Neutrophil (primary cell): ENCODE data around the gene ATXN1.
A peak's percentile ranks its signal among the peaks of the same experiment; 100 is the strongest.

Experiments used
- H3K27ac ChIP-seq: fragments of 200-600 bp; sonication (generic); 2 replicates; pipeline ENCODE4 v1.5.1; 2016; ENCODE audit warnings: mild to moderate bottlenecking, moderate library complexity
- H3K27me3 ChIP-seq: fragments of 200-600 bp; sonication (generic); 2 replicates; pipeline ENCODE4 v1.6.0; 2016; ENCODE audit warnings: mild to moderate bottlenecking
- H3K36me3 ChIP-seq: fragments of 200-600 bp; sonication (generic); 2 replicates; pipeline ENCODE4 v1.5.1; 2017
- H3K4me1 ChIP-seq, 2 experiments: fragments of 200-600 bp in 1 of 2; sonication (generic) in 1 of 2; 1 replicate in 1 of 2; 2 replicates in 1 of 2; pipeline versions ENCODE4 v1.5.1 to v1.6.1; 2013 to 2016; ENCODE audit warnings: low read depth in 1 of 2, low read length in 1 of 2, mild to moderate bottlenecking in 1 of 2, moderate library complexity in 1 of 2; ENCODE audit not compliant: control insufficient read depth in 1 of 2, insufficient read depth in 1 of 2
- H3K4me3 ChIP-seq, 2 experiments: fragments of 200-600 bp in 1 of 2; sonication (generic) in 1 of 2; 1 replicate in 1 of 2; 2 replicates in 1 of 2; pipeline ENCODE4 v1.5.1; 2013 to 2016; ENCODE audit warnings: low read depth in 1 of 2, low read length in 1 of 2, mild to moderate bottlenecking in 1 of 2, moderate library complexity in 1 of 2
- H3K9me3 ChIP-seq: fragments of 200-600 bp; sonication (generic); 2 replicates; pipeline ENCODE4 v1.5.1; 2016
- CTCF ChIP-seq: fragments of 200-600 bp; sonication (generic); IDR thresholded peaks from 2 replicates; pipeline ENCODE4 v1.5.1; 2016; ENCODE audit warnings: antibody characterized with exemption

ATXN1 gene

GRCh38 chr6:16349544-16349943 is 411.7 kb downstream of the ATXN1 start:
- no peaks in the 10 kb centered on the region for H3K4me1 ChIP-seq
- no peak overlapping the region for H3K4me3 ChIP-seq
- no peak overlapping the region for H3K27ac ChIP-seq
- no peak for TF ChIP-seq CTCF
- no peaks in the 10 kb centered on the region for H3K36me3 ChIP-seq
- no peaks in the 10 kb centered on the region for H3K9me3 ChIP-seq
- no peaks in the 10 kb centered on the region for H3K27me3 ChIP-seq

GRCh38 chr6:16346831-16347230 is 414.4 kb downstream of the ATXN1 start:
- H3K4me1 ChIP-seq = peaks cover 7 to 16% of the 10 kb centered on the region in 2 experiments
- H3K36me3 ChIP-seq = no peaks in the 10 kb centered on the region
- no peaks in the 10 kb centered on the region for H3K9me3 ChIP-seq
- H3K27me3 ChIP-seq = no peaks in the 10 kb centered on the region
- H3K27ac ChIP-seq = no peak overlapping the region
- TF ChIP-seq CTCF = no peak
- H3K4me3 ChIP-seq = no peak overlapping the region

- Histone ChIP-seq H3K4me3 (no peak overlapping the region), H3K9me3 (no peaks in the 10 kb centered on the region), H3K27ac (peak overlapping the region; percentile 36), H3K36me3 (no peaks in the 10 kb centered on the region), H3K27me3 (no peaks in the 10 kb centered on the region), H3K4me1 (peaks cover 7 to 17% of the 10 kb centered on the region in 2 experiments)
- no peak for TF ChIP-seq CTCF
Observed at GRCh38 chr6:16345449-16346330, 415.6 kb downstream of the ATXN1 start.

GRCh38 chr6:16344756-16345155 is 416.5 kb downstream of the ATXN1 start:
- no peak for TF ChIP-seq CTCF
- no peaks in the 10 kb centered on the region for H3K27me3 ChIP-seq
- H3K27ac ChIP-seq = peak overlapping the region; percentile 36

GRCh38 chr6:16343593-16343992 is 417.7 kb downstream of the ATXN1 start:
- no peak for TF ChIP-seq CTCF
- H3K9me3 ChIP-seq = no peaks in the 10 kb centered on the region
- no peak overlapping the region for H3K4me3 ChIP-seq
- H3K4me1 ChIP-seq = peaks cover 7 to 17% of the 10 kb centered on the region in 2 experiments
- peak overlapping the region; percentile 45 for H3K27ac ChIP-seq
- no peaks in the 10 kb centered on the region for H3K27me3 ChIP-seq
- H3K36me3 ChIP-seq = no peaks in the 10 kb centered on the region

More at GRCh38 chr6:16344756-16345155, 416.5 kb downstream of the ATXN1 start:
- no peaks in the 10 kb centered on the region for H3K36me3 ChIP-seq
- H3K4me3 ChIP-seq = no peak overlapping the region
- H3K4me1 ChIP-seq = peaks cover 7 to 17% of the 10 kb centered on the region in 2 experiments
- H3K9me3 ChIP-seq = no peaks in the 10 kb centered on the region
